HepG2 (cell line): Measurements from ENCODE around the gene MSI2. TPM values are rescaled to one million over a fixed set of nuclear protein-coding genes. Genes with fewer than 3 reads are reported as not detected.

Source experiments
- ATAC-seq: fragments of 200-7000 bp; cut with Tn5 transposase; 3 replicates; pipeline ENCODE4 v1.9.1; 2020; ENCODE audit warnings: mild to moderate bottlenecking, moderate library complexity
- BruUV-seq: library from RNA; stranded (reverse); fragments of 400-500 nt; replicated peaks from 2 replicates; lab custom pipeline; 2021; lab: Mats Ljungman, UMichigan
- CTCF ChIA-PET: fragments of 300-600 bp; formaldehyde crosslinking; extraction: SDS; loops from one replicate; lab custom pipeline; 2021; ENCODE audit warnings: low total read pairs, inconsistent platforms, low intra/inter-chr PET ratio; lab: Yijun Ruan, JAX
- POLR2A ChIA-PET: fragments of 350-600 bp; sonication (Branson Sonifier 250); formaldehyde crosslinking; loops from one replicate; lab custom pipeline; 2020; ENCODE audit warnings: antibody characterized with exemption, inconsistent platforms; lab: Yijun Ruan, JAX
- DNase-seq: peaks from one replicate; pipeline ENCODE4 v3.0.0-alpha.2; 2015; ENCODE audit warnings: low spot score
- FAIRE-seq: peaks from 3 replicates; lab custom pipeline; 2011; peaks lifted over from hg19 to GRCh38; lab: Jason Lieb, UNC
- H2AFZ ChIP-seq: one replicate; pipeline ENCODE4 v1.6.1; 2011; ENCODE audit warnings: low read length, inconsistent platforms
- H3K27ac ChIP-seq: fragments of 300-600 bp; 3 replicates; pipeline ENCODE4 v1.8.0; 2011; ENCODE audit warnings: mixed run types, mild to moderate bottlenecking, mixed read lengths, low read length, inconsistent platforms; ENCODE audit not compliant: insufficient read depth; ENCODE audit errors: extremely low read length
- H3K27me3 ChIP-seq, 2 experiments: fragments of 200-600 bp in 1 of 2; 2 replicates in 1 of 2; 3 replicates in 1 of 2; pipeline versions ENCODE4 v1.6.0 to v1.8.0; 2011; ENCODE audit warnings: low read length in 2 of 2, mild to moderate bottlenecking in 2 of 2, moderate library complexity in 2 of 2, inconsistent platforms in 1 of 2; ENCODE audit not compliant: insufficient read depth in 2 of 2, control insufficient read depth in 1 of 2
- H3K36me3 ChIP-seq, 2 experiments: fragments of 200-600 bp in 1 of 2; replicated peaks in 1 of 2; 2 replicates in 1 of 2; 3 replicates in 1 of 2; pipeline versions ENCODE4 v1.5.1 to v1.8.0; 2011; ENCODE audit warnings: low read length in 2 of 2, inconsistent platforms in 1 of 2; ENCODE audit not compliant: insufficient read depth in 2 of 2, control insufficient read depth in 1 of 2
- H3K4me1 ChIP-seq: 2 replicates; pipeline ENCODE4 v1.5.1; 2012; ENCODE audit warnings: low read length, inconsistent platforms; ENCODE audit not compliant: insufficient read depth
- H3K4me2 ChIP-seq: 2 replicates; pipeline ENCODE4 v1.6.0; 2011; ENCODE audit warnings: low read depth, low read length, inconsistent platforms
- H3K4me3 ChIP-seq, 3 experiments: fragments of 200-600 bp in 1 of 3; sonication (generic), shearing (Covaris generic) in 1 of 3; replicated peaks in 1 of 3; 2 replicates each; pipeline ENCODE4 v1.5.1; 2011 to 2016; ENCODE audit warnings: low read length in 3 of 3, inconsistent platforms in 2 of 3, low read depth in 2 of 3, mild to moderate bottlenecking in 2 of 3, control low read depth in 1 of 3, mixed read lengths in 1 of 3; ENCODE audit not compliant: insufficient read depth in 1 of 3
- H3K79me2 ChIP-seq: one replicate; pipeline ENCODE4 v1.6.1; 2011; ENCODE audit warnings: low read length, inconsistent platforms; ENCODE audit not compliant: insufficient read depth
- H3K9ac ChIP-seq: 2 replicates; pipeline ENCODE4 v1.6.0; 2011; ENCODE audit warnings: mild to moderate bottlenecking, low read depth, low read length, inconsistent platforms; ENCODE audit not compliant: insufficient read depth
- H3K9me3 ChIP-seq: 2 replicates; pipeline ENCODE4 v1.5.1; 2012; ENCODE audit warnings: mild to moderate bottlenecking, low read length
- H4K20me1 ChIP-seq: 2 replicates; pipeline ENCODE4 v1.6.0; 2011; ENCODE audit warnings: inconsistent platforms, mild to moderate bottlenecking, low read length, moderate library complexity; ENCODE audit not compliant: insufficient read depth
- FOXP1 ChIP-seq, 2 experiments: fragments of 450-650 bp in 1 of 2; IDR thresholded peaks; 2 replicates each; pipeline ENCODE4 v1.6.1; 2017 to 2018; ENCODE audit warnings: antibody characterized with exemption in 1 of 2
- GZF1 ChIP-seq: sonication (generic); formaldehyde crosslinking; IDR thresholded peaks from 2 replicates; pipeline ENCODE4 v1.5.1; 2020; ENCODE audit warnings: mild to moderate bottlenecking, missing genetic modification reagents
- PCBP1 ChIP-seq: fragments of 200-400 bp; formaldehyde crosslinking; IDR thresholded peaks from 2 replicates; pipeline ENCODE4 v1.6.1; 2017; ENCODE audit warnings: mild to moderate bottlenecking, low read depth, low read length, borderline replicate concordance
- TCF7 ChIP-seq: sonication (generic); IDR thresholded peaks from 2 replicates; pipeline ENCODE4 v1.6.1; 2016; ENCODE audit warnings: antibody characterized with exemption, low read depth
- ZFP90 ChIP-seq: sonication (generic); formaldehyde crosslinking; IDR thresholded peaks from 2 replicates; pipeline ENCODE4 v1.8.0; 2022; ENCODE audit warnings: missing genetic modification reagents, mild to moderate bottlenecking, inconsistent platforms, borderline replicate concordance
- ZNF264 ChIP-seq: sonication (generic); formaldehyde crosslinking; IDR thresholded peaks from 2 replicates; pipeline ENCODE4 v1.4.0; 2020; ENCODE audit warnings: missing genetic modification reagents
- ZNF7 ChIP-seq: IDR thresholded peaks from 2 replicates; pipeline ENCODE4 v1.6.1; 2016; ENCODE audit warnings: missing biosample characterization, missing genetic modification reagents
- WGBS: methylation state at CpG from one replicate; pipeline ENCODE4 v1.1.6; 2017; ENCODE audit warnings: low lambda C conversion rate; 5-methylcytosine and 5-hydroxymethylcytosine counted together
- in situ Hi-C: cut with HindIII; loops from 2 replicates; pipeline ENCODE4 v1.10.0; 2017; ENCODE audit warnings: low pct_unique_long_range_greater_than_20kb; ENCODE audit not compliant: extremely low pct_ligation_motif_present
- intact Hi-C: fragments of 100-400 bp; cut with micrococcal nuclease; formaldehyde crosslinking; loops from one replicate; pipeline ENCODE4 v1.10.0; 2022; ENCODE audit not compliant: unreplicated experiment
- polyA plus RNA-seq, 8 experiments: library from polyadenylated mRNA; depleted of rRNA in 3 of 8; stranded (reverse) in 7 of 8; unstranded in 1 of 8; fragments of >200 nt; fragmentation: Illumina TruSeq in 4 of 8; extraction: Trizol in 4 of 8; gene quantifications; 2 replicates each; pipeline versions ENCODE4 v1.2.1 to v1.2.3, GENCODE V29; 2011 to 2016; ENCODE audit warnings: low read depth in 4 of 8, missing spikeins in 1 of 8, mixed read lengths in 1 of 8; ENCODE audit not compliant: insufficient read depth in 1 of 8
- total RNA-seq, 5 experiments: library from RNA; depleted of rRNA; stranded (reverse); fragments of >200 nt; fragmentation: Illumina TruSeq; extraction: Trizol; gene quantifications; 2 replicates each; pipeline ENCODE4 v1.2.3, GENCODE V29; 2016; ENCODE audit warnings: low read depth in 1 of 5
- TF ChIP-seq, protein P1 (sequence below): sonication (generic); formaldehyde crosslinking; IDR thresholded peaks from 2 replicates; pipeline ENCODE4 v1.4.0; 2020; ENCODE audit warnings: missing genetic modification reagents, borderline replicate concordance
- TF ChIP-seq, protein P2 (sequence below): sonication (generic); formaldehyde crosslinking; IDR thresholded peaks from 2 replicates; pipeline ENCODE4 v1.4.0; 2020; ENCODE audit warnings: missing genetic modification reagents, low read depth, mild to moderate bottlenecking, borderline replicate concordance

Gene MSI2
- total and polyA plus RNA-seq, 2 of the 13 experiments (the other 11 are each of a cell fraction or from before 2014, with no cell fraction given): 77.5 to 78.4 TPM

DNA sequence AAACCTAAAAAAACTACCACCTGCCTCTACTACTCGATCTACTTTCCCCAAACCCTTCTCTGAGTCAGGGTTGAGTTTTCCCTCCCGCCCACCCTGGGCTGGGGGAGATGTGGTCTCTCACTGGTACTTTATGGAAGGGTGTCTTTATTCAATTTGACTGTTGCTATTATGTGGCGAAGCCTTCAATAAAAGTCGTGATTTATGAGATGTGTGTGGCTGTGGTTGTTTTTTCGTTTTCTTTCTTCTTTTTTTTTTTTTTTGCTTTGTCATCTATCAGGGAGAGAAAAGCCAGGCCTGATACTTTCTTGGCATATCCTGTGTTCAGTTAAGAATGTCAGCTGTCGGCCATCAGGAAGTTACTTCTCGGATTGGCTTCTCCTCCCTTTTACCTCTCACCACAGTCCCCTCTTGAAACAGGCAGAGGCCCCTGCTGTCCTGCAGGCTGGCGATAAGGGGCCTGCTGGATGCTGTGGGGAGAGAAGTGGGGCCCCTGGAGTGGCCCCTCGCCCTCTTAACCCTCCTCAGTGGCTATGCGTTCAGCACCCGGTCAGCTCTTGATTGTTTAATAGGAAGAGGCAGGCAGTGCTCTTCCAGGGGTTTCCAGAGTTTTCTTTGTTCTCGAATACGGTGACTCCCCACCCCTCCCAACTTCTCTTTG, 123.0 kb downstream of the MSI2 start (continued):
- TF ChIP-seq, protein P1, sequence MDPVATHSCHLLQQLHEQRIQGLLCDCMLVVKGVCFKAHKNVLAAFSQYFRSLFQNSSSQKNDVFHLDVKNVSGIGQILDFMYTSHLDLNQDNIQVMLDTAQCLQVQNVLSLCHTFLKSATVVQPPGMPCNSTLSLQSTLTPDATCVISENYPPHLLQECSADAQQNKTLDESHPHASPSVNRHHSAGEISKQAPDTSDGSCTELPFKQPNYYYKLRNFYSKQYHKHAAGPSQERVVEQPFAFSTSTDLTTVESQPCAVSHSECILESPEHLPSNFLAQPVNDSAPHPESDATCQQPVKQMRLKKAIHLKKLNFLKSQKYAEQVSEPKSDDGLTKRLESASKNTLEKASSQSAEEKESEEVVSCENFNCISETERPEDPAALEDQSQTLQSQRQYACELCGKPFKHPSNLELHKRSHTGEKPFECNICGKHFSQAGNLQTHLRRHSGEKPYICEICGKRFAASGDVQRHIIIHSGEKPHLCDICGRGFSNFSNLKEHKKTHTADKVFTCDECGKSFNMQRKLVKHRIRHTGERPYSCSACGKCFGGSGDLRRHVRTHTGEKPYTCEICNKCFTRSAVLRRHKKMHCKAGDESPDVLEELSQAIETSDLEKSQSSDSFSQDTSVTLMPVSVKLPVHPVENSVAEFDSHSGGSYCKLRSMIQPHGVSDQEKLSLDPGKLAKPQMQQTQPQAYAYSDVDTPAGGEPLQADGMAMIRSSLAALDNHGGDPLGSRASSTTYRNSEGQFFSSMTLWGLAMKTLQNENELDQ: no peak
- TF ChIP-seq GZF1 (CRISPR knock-in tag) (no peak), TCF7 (no peak), PCBP1 (no peak), ZFP90 (CRISPR knock-in tag) (no peak), FOXP1 (IDR thresholded peaks at IDR 0.05) (no peak), FOXP1 (CRISPR knock-in tag; IDR thresholded peaks at IDR 0.05) (no peak)
- TF ChIP-seq, protein P2, sequence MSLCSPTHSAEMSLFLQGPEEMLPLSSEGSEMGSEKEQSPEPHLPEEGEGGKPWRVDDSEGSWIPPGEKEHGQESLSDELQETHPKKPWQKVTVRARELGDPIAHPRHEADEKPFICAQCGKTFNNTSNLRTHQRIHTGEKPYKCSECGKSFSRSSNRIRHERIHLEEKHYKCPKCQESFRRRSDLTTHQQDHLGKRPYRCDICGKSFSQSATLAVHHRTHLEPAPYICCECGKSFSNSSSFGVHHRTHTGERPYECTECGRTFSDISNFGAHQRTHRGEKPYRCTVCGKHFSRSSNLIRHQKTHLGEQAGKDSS (CRISPR knock-in tag): no peak
- TF ChIP-seq, all 625 proteins: peak for 0

DNA sequence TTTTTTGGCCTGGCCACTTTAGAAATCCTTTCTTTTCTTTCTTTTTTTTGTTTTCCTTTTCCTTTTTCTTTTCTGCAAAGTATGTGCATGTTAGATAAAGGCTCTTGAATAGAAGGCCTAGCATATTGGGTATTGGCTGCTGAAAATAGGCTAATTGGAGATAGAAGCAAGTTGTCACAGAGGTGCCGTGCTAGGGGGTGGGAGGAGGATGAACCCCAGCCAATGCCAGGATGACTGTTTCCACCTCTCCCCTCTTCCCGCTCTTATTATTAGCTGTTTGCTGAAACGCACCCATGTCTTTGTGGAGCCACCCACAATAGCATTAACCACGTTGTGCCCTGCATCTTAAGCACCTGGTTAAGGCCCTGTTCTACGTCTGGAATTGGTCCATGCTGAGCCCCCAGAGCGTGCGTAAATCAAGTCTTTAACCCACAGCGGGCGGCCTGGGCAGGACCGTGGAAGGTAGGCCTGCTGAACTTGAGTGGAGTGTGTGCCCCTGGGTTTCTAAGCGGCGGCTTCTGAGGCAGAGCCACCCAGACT, 123.6 kb downstream of the MSI2 start:
- ATAC-seq (no peak), DNase-seq (no peak), FAIRE-seq (no peak)
- Histone ChIP-seq H3K9ac (no peak overlapping the region), H3K9me3 (no peaks in the 10 kb centered on the region), H3K4me3 (no peak overlapping the region), H4K20me1 (no peaks in the 10 kb centered on the region), H3K36me3 (peaks cover 1 to 8% of the 10 kb centered on the region in 2 experiments; a peak in 3 of 5 replicates), H3K79me2 (peaks cover 22% of the 10 kb centered on the region), H2AFZ (no peak overlapping the region), H3K27ac (no peak overlapping the region), H3K27me3 (no peaks in the 10 kb centered on the region), H3K4me1 (peaks cover 28% of the 10 kb centered on the region), H3K4me2 (no peak overlapping the region)
- no TSS peak for BruUV-seq
- intact Hi-C loops: no loop called here
- POLR2A ChIA-PET: no interaction called here
- WGBS: 96% methylated on average over 12 of the region's 12 CpGs
- CTCF ChIA-PET: no interaction called here
- TF ChIP-seq ZNF264 (CRISPR knock-in tag) (no peak), ZNF7 (CRISPR knock-in tag) (peak; percentile 63)
- in situ Hi-C loops: no loop called here
